Left ventricle myocardium superior (tissue), 1 donor: ENCODE data around the gene STIMATE. TPM values are rescaled to one million over a fixed set of nuclear protein-coding genes. Genes with fewer than 3 reads are reported as not detected.

Experiments used
- ATAC-seq: fragments of 200-7000 bp; cut with Tn5 transposase; one replicate; pipeline ENCODE4 v1.9.1; 2020; ENCODE audit warnings: mild to moderate bottlenecking, moderate library complexity
- DNase-seq: peaks from one replicate; pipeline ENCODE4 v3.0.0-alpha.2; 2020
- intact Hi-C: fragments of 100-400 bp; cut with micrococcal nuclease; formaldehyde crosslinking; loops from one replicate; pipeline ENCODE4 v1.11.0; 2022
- microRNA-seq: library from miRNA; unstranded; fragments of <30 nt; microRNA quantifications from one replicate; pipeline ENCODE4 v1.2.0, GENCODE V29; 2020; ENCODE audit warnings: borderline number of aligned reads
- total RNA-seq: library from RNA; stranded (reverse); fragmentation: NEBNext Ultra II Directional; extraction: Animal tissue kit (Norgen Biotek cat#: 25700); gene quantifications from one replicate; pipeline ENCODE4 v1.2.1, GENCODE V29; 2021
- donor health status: DM: no; HTN: yes; CAD: no; lungs with severe emphysema.

Gene STIMATE
- total RNA-seq, 1 donor from 2014 or later, result 9.0 TPM

DNA sequence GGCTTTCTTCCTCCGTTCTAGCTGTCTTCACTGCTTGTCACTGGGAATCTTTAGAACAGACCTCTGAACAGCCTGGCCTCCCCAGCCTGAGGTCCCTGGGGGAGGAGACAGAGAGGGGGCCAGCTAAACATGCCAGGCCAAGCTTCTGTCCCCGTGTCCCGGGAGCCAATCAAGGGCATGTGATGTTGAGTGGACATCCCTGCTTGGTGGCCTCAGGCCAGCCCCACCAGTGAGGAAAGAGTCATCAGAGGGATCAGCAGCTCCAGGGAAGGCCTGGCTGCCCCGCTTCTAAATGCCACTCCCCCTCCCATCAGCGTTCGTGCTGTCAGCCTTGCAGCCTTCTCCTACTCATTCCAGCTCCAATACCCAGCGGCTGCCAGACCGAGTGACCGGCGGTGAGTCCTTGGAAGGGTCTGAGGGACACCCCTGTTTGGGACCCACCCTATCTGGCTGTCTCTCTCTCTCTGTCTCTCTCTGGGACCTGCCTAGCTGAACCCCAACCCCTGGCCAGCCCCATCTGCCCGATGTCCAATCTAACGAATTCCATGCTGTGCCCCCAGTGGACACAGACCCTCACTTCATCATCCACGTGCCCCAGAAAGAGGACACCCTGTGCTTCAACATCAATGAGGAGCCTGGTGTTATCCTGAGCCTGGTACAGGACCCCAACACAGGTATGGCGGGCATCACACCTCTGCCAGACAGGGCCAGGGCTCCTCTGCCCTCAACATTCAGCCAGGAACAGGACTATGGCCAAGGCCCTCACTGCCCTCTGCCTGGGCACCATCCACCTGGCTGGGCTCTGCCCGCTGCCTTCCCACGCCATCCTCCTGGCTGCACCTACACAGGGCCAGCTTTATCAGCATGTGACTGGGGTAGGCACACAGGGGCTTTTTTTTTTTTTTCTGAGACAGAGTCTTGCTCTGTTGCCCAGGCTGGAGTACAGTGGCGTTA lies 109.4 kb downstream of the STIMATE start:
- ATAC-seq (no peak), DNase-seq (peak; percentile 30)
- intact Hi-C loops, result no loop called here

DNA sequence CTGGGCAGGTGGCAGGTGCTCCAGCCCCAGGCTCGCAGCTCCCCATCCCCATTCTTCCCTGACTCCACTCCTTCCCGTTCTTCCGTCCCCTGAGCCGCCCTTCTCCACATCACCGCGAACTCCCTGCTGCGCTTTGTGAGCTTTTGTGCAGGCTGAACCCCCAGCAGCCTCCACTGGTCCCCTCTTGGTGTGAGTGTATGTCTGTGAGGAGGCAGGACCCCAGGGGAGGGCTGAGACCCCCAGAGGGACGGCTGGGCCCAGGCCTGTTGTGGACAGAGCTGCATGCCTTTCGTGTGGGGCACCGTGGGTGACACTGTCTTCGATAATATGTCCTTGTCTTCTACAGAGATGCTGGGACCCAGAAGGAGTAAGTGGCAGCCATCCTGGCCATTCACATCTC lies 110.1 kb downstream of the STIMATE start:
- intact Hi-C loops, result no loop called here
- peak; percentile 16 for DNase-seq
- ATAC-seq, result no peak

Small RNA genes within 50 kb of the gene (microRNA-seq; reads per million reads assigned to microRNA genes)
- not detected for gene MIR8064

Other genes with a start within 250 kb of the STIMATE start
- gene PBRM1, start 211.6 kb downstream of the STIMATE start, total RNA-seq, result 55.0 TPM
- 27.8 TPM for gene GNL3, start 211.5 kb downstream of the STIMATE start, total RNA-seq
- gene GLT8D1, start 191.8 kb downstream of the STIMATE start, total RNA-seq, result 27.4 TPM
- gene SPCS1, start 191.4 kb downstream of the STIMATE start, total RNA-seq, result 84.1 TPM
- 21.3 TPM for gene NEK4, start 126.6 kb downstream of the STIMATE start, total RNA-seq
- not detected for gene ITIH1, start 119.9 kb downstream of the STIMATE start, total RNA-seq
- not detected for gene ITIH3, start 102.8 kb downstream of the STIMATE start, total RNA-seq
- gene ITIH4, start 66.9 kb downstream of the STIMATE start, total RNA-seq, result 4.1 TPM
- 10.9 TPM for gene MUSTN1, start 62.5 kb downstream of the STIMATE start, total RNA-seq
- 20.0 TPM for gene SFMBT1, start 148.5 kb upstream of the STIMATE start, total RNA-seq
- gene RFT1, start 232.9 kb upstream of the STIMATE start, total RNA-seq, result 8.5 TPM